ENCODE measurements around the gene MEGF8.

DNA sequence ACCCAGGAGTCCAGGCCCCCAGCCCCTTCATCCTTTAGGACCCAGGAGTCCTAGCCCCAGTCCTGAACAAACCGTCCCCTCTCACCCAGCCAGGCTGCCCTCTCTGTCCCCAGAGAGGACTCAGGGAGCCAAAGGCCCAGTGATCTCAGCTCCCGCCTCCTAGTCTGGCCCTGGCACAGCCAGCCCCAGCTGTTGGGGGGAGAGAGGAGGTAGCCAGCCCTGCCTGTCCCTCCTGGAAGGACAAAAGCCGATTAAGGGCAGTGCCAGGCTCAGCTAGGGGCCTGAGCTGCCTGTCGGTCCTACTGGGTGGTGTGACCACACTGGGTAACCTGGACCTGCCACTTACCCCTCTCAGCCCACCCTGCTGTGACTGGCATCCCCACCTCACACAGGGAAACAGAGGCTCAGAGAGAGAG lies 87.2 kb downstream of the MEGF8 start:
- TF ChIP-seq GATA2 (IDR thresholded peaks at IDR 0.05; ENCODE audit: low read depth, low read length) (no peak), GATA3 (IDR thresholded peaks at IDR 0.05; ENCODE audit: low read depth, low read length) (no peak)

Measured in SH-SY5Y (cell line).